SHP77 treated with DMSO at 0.1 percent for 48 hours (cell line): ENCODE data around the gene CCNG1.

ENCODE experiments used
- DNase-seq: peaks from one replicate; lab custom pipeline; 2025; lab: John Stamatoyannopoulos, UW

The CCNG1 gene

DNA sequence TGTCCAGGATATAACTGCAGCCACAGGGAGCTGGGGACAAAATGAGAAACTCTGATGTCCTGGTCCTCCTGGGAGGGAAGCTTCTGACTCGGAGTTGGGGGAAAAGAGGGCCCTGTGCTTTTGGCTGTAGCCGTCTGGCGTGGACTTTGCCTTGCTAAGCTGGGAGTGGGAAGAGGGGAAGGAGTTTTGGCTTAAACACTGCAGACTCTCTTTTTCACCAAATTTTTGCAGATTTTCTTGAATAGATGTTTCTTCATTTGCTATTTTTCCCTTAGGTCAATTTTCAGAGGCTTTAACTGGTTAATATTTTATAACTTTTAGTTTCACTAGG lies 52.3 kb downstream of the CCNG1 start:
- no peak for DNase-seq
